Esophagus squamous epithelium (tissue), 5 donors: ENCODE measurements around the gene ILF2. TPM values are rescaled to one million over a fixed set of nuclear protein-coding genes. Genes with fewer than 3 reads are reported as not detected.

Source experiments
- DNase-seq: peaks from one replicate; lab custom pipeline; 2025; lab: John Stamatoyannopoulos, UW
- H3K27ac ChIP-seq, 4 donors: fragments of 200-600 bp; sonication (generic); one replicate each; pipeline ENCODE4 v1.5.1; 2016 to 2019; ENCODE audit warnings: mild to moderate bottlenecking in 1 of 4
- H3K27me3 ChIP-seq, 4 donors: fragments of 200-600 bp; sonication (generic); 1 replicate in 3 of 4; 2 replicates in 1 of 4; pipeline versions ENCODE4 v1.5.1 to v1.6.0; 2017 to 2021; ENCODE audit warnings: antibody characterized with exemption in 1 of 4
- H3K36me3 ChIP-seq, 3 donors: fragments of 200-600 bp; sonication (generic); one replicate each; pipeline ENCODE4 v1.5.1; 2016 to 2019
- H3K4me1 ChIP-seq, 3 donors: fragments of 200-600 bp; sonication (generic); one replicate each; pipeline ENCODE4 v1.5.1; 2017 to 2019
- H3K4me3 ChIP-seq, 4 donors: fragments of 200-600 bp; sonication (generic); 1 replicate in 3 of 4; 2 replicates in 1 of 4; pipeline ENCODE4 v1.5.1; 2016 to 2019; ENCODE audit warnings: mild to moderate bottlenecking in 2 of 4, moderate library complexity in 1 of 4
- H3K9me3 ChIP-seq, 3 donors: fragments of 200-600 bp; sonication (generic); one replicate each; pipeline ENCODE4 v1.5.1; 2016 to 2019
- CTCF ChIP-seq, 6 experiments: fragments of 450-650 bp in 4 of 6; fragments of 200-600 bp in 2 of 6; sonication (generic) in 2 of 6; IDR thresholded peaks; one replicate each; pipeline ENCODE4 v1.5.1; 2016 to 2019; ENCODE audit warnings: antibody characterized with exemption in 6 of 6, mild to moderate bottlenecking in 4 of 6, moderate library complexity in 4 of 6
- POLR2A ChIP-seq, 4 donors: fragments of 450-650 bp; IDR thresholded peaks; one replicate each; pipeline ENCODE4 v1.6.1; 2017; ENCODE audit warnings: antibody characterized with exemption in 4 of 4, mild to moderate bottlenecking in 4 of 4, moderate library complexity in 3 of 4
- WGBS, 2 donors: methylation state at CpG; one replicate each; pipeline ENCODE4 v1.1.5; 2018; 5-methylcytosine and 5-hydroxymethylcytosine counted together
- intact Hi-C: fragments of 100-400 bp; cut with DNase I; formaldehyde crosslinking; loops from one replicate; pipeline ENCODE4 v1.15.0; 2022
- total RNA-seq, 4 donors: library from RNA; depleted of rRNA; stranded (reverse); fragments of >200 nt; gene quantifications; one replicate each; pipeline ENCODE4 v1.1.0, GENCODE V29; 2016
- donor health status: DM: yes; HTN: yes; CAD: no.

Gene ILF2
- total RNA-seq, 4 donors from 2014 or later: 78.0 to 166 (median 130) TPM

GRCh38 chr1:153629971-153630370 lies 40.8 kb downstream of the ILF2 start:
- WGBS, 2 donors: 80 to 83% methylated on average over 1 of the region's 1 CpG
- DNase-seq: no peak
- intact Hi-C loops: no loop called here
- peak overlapping the region in 1 of 4 donors; percentile 48 for H3K27ac ChIP-seq
- TF ChIP-seq CTCF (IDR thresholded peaks at IDR 0.05) (no peak), POLR2A (IDR thresholded peaks at IDR 0.05) (no peak)
- H3K36me3 ChIP-seq: peaks cover 0 to 7% (median 0%) of the 10 kb centered on the region in 3 donors
- no peaks in the 10 kb centered on the region for H3K27me3 ChIP-seq
- H3K4me1 ChIP-seq: peaks cover 28 to 56% (median 31%) of the 10 kb centered on the region in 3 donors
- H3K4me3 ChIP-seq: no peak overlapping the region
- H3K9me3 ChIP-seq: no peaks in the 10 kb centered on the region

GRCh38 chr1:153629343-153629665 lies 41.5 kb downstream of the ILF2 start:
- intact Hi-C loops: no loop called here
- TF ChIP-seq CTCF (IDR thresholded peaks at IDR 0.05): no peak
- TF ChIP-seq POLR2A (IDR thresholded peaks at IDR 0.05): no peak
- Histone ChIP-seq H3K4me3 (no peak overlapping the region), H3K27ac (no peak overlapping the region), H3K4me1 (peaks cover 27 to 56% (median 31%) of the 10 kb centered on the region in 3 donors), H3K36me3 (peaks cover 0 to 12% (median 0%) of the 10 kb centered on the region in 3 donors), H3K27me3 (no peaks in the 10 kb centered on the region), H3K9me3 (no peaks in the 10 kb centered on the region)
- DNase-seq: no peak
- WGBS, 2 donors: 87 to 90% methylated on average over 4 to 5 of the region's 5 CpGs

GRCh38 chr1:153628638-153629342 lies 42.0 kb downstream of the ILF2 start:
- TF ChIP-seq CTCF (IDR thresholded peaks at IDR 0.05) (no peak), POLR2A (IDR thresholded peaks at IDR 0.05) (no peak)
- intact Hi-C loops: no loop called here
- H3K27ac ChIP-seq: peak overlapping the region in 3 of 4 donors; percentile 85 to 96 (median 91)
- no peak for DNase-seq
- H3K4me3 ChIP-seq: no peak overlapping the region
- 70 to 75% methylated on average over 5 of the region's 6 CpGs for WGBS, 2 donors
- H3K27me3 ChIP-seq: no peaks in the 10 kb centered on the region
- H3K4me1 ChIP-seq: peaks cover 27 to 56% (median 31%) of the 10 kb centered on the region in 3 donors
- H3K36me3 ChIP-seq: peaks cover 0 to 12% (median 0%) of the 10 kb centered on the region in 3 donors
- H3K9me3 ChIP-seq: no peaks in the 10 kb centered on the region

GRCh38 chr1:153627715-153628626 lies 42.8 kb downstream of the ILF2 start, which contains the start of gene S100A1:
TSS of gene S100A1 (plus strand) at chr1:153628434. CDS start at chr1:153630522, 2,088 bp downstream.
- Histone ChIP-seq H3K4me3 (peak within 1 kb of the TSS; percentile 34 to 73 (median 54)), H3K4me1 (peaks cover 21 to 49% (median 24%) of the 10 kb centered on the region in 3 donors), H3K27me3 (no peaks in the 10 kb centered on the region), H3K36me3 (peaks cover 0 to 18% (median 0%) of the 10 kb centered on the region in 3 donors), H3K27ac (peak within 1 kb of the TSS; percentile 83 to 96 (median 88)), H3K9me3 (no peaks in the 10 kb centered on the region)
- 40 to 45% methylated on average over 3 to 8 of the region's 10 CpGs for WGBS, 2 donors
- intact Hi-C loops: no loop called here
- TF ChIP-seq POLR2A (IDR thresholded peaks at IDR 0.05) (no peak), CTCF (IDR thresholded peaks at IDR 0.05) (peak in 1 of 6 experiments; percentile 53)
- DNase-seq: no peak
